GM18499 (cell line): Measurements from ENCODE around the gene GPR157.
"Not testable (repeated sequence)": the region's sequence is repeated elsewhere in the genome, so short reads cannot be mapped to it uniquely, and the experiment has no call there.

Experiments
- ATAC-seq: cut with Tn5 transposase; IDR thresholded peaks from one replicate; pipeline ENCODE4 v1.9.1; 2021; ENCODE audit warnings: moderate number of reproducible peaks; ENCODE audit not compliant: insufficient read depth, unreplicated experiment

The GPR157 gene

GRCh38 chr1:9095818-9096217 is 33.1 kb downstream of the GPR157 start:
- ATAC-seq: no peak

DNA sequence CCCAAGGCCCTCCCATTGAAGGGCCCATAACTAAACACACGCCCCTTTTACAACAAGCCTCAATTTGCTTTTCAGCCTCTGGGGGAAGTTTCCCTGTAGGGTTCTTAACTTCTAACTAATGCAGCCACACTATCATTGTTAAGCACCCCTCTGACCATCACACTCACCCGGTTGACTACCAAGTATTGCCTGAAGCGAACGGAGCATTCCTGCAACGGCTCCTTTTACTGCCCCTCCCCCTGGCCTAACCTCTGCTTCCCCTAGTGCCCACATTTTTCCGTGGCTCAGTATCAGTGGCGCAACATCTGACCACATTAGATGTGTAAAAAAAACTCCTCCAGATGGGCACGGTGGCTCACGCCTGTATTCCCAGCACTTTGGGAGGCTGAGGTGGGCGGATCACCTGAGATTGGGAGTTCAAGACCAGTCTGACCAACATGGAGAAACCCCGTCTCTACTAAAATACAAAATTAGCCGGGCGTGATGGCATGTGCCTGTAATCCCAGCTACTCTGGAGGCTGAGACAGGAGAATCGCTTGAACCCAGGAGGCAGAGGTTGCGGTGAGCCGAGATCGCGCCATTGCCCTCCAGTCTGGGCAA is 34.8 kb downstream of the GPR157 start:
- ATAC-seq: not testable (repeated sequence)

DNA sequence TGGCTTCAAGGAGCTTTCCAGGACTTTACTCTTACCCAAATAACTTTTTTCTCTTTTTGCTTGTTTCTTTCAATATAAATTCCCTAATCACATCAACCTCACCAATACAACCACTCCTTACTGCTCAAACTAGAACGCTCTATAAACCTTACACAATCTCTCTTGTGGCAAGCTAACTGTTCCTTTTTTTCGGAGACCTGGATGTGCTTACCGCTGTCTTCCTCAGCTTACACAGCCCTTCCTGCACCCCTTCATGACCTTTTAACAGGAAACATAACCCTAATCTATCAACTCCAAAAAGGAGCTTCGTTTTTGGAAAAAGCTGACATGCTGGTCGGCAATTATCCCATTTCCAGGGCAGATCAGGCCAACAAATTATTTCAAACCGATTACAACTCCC is 35.3 kb downstream of the GPR157 start:
- ATAC-seq: no peak

GRCh38 chr1:9093091-9093490 is 35.8 kb downstream of the GPR157 start:
- ATAC-seq: no peak

GRCh38 chr1:9088807-9089206 is 40.1 kb downstream of the GPR157 start:
- ATAC-seq: no peak

DNA sequence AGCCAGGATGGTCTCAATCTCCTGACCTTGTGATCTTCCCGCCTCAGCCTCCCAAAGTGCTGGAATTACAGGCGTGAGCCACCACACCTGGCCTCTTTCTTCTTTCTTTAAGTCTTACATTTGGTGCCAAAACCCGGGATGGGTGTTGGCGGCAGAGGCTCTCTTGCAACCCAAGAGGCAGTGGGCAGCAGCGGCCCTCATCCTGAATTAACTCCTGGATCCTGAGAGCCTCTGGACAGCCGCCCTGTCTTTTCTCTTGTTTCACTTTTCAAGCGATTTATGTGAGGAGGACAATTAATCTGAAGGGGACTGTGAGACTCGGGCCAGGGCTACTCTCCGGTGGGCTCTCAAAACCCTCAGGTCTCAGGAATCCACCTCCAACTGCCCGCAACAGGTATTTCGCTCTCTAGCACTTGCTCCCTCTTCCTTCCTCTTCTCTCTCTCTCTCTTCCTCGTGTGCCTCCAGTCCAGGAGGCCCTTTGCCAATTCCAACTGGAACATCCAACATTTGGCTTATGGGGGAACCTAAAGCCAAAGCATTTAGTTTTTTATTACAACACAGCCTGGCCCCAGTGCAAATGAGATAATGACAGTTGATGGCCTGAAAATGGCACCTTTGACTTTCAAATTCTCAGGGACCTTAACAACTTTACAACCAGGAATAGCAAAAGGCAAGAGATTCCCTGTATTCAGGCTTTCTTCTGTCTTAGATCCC is 41.3 kb downstream of the GPR157 start:
- no peak for ATAC-seq

GRCh38 chr1:9086796-9087195 is 42.1 kb downstream of the GPR157 start:
- ATAC-seq: no peak

- no peak for ATAC-seq
These were observed 42.9 kb downstream of the GPR157 start for GRCh38 chr1:9086045-9086444.

DNA sequence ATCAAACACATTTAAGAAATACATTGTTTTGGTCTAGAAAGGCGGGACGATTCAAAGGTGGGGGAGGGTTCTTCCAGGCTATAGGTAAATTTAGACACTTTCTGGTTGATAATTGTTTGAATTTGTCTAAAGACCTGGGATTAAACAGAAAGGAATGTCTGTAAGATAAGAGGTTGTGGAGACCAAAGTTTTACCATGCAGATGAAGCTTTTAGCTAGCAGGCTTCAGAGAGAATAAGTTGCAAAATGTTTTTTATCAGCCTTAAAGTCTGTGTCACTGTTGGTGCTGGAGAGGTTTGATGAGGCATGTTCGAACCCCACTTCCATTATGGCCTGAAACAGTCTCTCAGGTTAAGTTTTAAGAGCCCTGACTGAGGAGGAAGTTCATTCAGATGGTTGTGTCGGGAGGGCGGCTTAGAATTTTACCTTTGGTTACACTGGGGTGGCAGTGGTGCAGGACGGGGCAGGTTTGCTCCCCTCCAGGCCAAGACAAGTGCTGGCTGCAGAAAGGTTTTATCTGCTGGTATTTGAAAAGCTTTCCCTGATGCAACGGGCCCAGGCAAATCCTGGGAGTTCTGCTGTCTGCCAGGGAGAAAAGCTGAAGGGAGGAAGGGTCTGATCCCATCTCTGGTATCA is 43.5 kb downstream of the GPR157 start:
- ATAC-seq: no peak

- no peak for ATAC-seq
These were observed 44.0 kb downstream of the GPR157 start for GRCh38 chr1:9084906-9085305.

DNA sequence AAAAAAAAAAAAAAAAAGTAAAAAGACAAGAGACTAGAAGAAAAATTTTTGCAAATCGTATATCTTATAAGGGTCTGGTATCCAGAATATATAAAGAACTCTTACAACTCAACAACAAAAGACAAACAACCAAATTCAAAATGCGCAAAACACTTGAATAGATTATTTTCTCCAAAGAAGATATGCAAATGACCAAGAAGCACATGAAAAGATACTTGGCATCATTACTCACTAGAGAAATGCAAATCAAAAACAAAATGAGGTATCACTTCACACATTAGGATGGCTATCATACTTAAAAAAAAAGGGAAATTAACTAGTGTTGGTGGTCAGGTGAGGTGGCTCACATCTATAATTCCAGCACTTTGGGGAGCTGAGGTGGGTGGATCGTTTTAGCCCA is 47.4 kb downstream of the GPR157 start:
- ATAC-seq: no peak

DNA sequence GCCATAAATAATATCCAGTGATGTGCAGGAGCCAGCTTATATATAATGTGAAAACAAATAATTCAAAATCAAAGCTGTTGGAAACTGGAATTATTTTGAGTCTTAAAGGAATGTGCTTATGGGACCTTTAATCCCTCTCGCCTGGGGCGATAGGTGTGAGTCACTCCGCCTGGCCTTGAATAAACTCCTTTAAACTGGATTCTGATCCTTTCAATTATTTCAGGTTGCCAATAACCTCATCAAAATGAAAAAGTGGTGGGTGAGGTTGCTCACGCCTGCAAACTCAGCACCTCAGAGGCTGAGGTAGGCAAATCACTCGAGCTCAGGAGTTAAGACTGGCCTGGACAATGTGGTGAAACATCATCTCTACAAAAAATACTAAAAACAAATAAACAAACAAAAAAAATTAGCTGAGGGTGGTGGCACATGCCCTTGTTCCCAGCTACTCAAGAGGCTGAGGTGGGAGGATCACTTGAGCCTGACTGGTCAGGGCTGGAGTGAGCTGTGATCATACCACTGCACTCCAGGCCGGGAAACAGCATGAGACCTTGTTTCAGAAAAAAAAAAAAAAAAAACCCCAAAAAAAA is 48.1 kb downstream of the GPR157 start:
- no peak for ATAC-seq

DNA sequence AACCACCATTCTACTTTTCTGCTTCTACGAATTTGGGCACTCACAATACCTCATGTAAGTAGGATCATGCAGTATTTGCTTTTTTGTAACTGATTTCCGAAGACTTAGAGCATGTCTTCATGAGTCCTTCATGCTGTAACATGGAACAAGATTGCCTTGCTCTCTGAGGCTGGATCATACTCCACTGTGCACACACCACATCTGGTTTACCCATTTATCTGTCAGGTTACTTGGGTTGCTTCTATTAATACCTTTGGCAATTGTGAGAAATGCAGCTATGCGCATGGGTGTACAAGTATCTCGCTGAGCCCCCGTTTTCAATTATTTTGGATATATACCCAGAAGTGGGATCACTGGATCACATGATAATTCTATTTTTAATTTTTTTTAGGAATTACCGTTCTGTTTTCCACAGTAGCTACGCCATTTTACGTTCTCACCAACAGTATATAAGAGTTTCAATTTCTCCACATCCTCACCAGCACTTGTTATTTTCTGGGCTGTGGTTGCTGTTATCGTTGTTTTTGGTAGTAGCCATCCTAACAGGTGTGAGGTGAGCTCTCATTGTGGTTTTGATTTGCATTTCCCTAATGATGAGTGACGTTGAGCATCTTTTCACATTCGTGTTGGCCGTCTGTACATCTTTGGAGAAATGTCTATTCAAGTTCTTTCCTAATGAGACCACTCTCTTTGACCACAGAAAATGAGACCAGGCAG is 48.8 kb downstream of the GPR157 start:
- no peak for ATAC-seq

- no peak for ATAC-seq
These were observed 50.0 kb downstream of the GPR157 start for GRCh38 chr1:9078752-9079500.

- no peak for ATAC-seq
These were observed 50.7 kb downstream of the GPR157 start for GRCh38 chr1:9078015-9078751.

DNA sequence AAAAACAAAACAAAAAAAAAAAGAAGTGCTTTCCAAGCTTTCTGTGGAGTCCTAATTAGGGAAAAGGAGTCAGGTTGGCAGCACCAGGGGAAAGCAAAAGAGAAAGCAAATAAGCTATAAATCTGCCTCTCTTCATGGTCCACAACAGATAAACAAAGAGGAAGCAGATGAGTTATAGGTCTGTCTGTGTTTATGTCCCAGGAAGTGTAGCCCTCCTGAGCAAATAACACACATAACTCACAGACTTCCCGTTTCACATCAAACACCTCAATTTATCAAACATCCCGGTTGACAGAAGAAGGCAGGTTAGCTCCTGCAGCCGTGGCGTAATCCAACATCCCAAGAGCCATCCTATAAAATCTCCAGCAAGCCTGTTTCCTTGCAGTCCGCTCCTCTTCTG is 53.9 kb downstream of the GPR157 start:
- no peak for ATAC-seq

DNA sequence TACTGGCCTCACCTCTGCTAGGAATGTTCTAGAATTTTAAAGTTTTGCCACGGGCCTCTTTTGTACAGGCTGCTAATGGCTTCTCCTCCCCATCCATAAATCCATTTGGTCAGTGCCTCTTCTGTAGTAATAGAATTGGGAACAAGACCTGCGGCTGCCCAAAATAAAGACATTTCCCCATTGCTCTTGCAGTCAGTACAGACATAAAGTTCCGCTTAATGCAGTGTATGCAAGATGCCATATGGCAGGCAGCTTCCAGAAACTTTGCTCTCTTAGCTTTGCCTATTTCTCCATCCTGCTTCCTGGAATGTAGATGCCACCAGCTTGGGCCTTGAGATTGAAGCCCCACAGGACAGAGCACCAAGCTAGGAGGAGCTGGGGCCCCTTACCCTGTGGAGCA is 55.8 kb downstream of the GPR157 start:
- no peak for ATAC-seq

DNA sequence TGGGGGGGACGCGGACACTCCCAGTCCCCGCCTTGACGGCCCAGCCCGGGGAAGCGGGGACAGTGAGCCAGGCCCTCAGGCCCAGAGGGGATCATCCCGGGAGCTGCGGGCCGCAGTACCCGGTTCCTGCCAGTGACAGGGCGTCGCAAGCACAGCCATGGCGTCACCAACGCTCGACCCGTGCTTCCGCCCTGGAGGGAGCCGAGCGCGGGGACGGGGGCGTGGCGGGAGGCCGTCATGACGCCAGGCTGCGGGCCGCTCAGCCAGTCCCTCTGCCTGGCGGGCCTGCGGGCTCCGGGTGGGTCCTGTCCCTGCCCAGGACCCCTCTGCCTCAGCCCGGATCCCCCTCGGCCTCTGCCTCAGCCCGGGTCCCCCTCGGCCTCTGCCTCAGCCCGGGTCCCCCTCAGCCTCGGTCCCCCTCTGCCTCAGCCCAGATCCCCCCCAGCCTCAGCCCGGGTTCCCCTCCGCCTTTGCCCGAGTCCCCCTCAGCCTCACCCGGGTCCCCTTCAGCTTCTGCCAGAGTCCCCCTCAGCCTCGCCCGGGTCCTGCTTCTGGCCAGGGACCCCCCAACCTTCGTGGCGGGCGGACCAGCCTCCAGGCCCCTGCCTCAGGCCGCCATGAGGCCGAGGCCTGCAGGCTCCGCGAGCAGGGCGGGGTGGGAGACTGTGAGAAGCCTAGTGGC is 57.2 kb downstream of the GPR157 start:
- no peak for ATAC-seq

GRCh38 chr1:9070486-9070885 is 58.4 kb downstream of the GPR157 start:
- no peak for ATAC-seq
